MCF 10A (cell line): Measurements from ENCODE around the gene BAG3. TPM values are rescaled to one million over a fixed set of nuclear protein-coding genes. Genes with fewer than 3 reads are reported as not detected.

Experiments used
- BruUV-seq: library from RNA; stranded (reverse); fragments of 400-500 nt; replicated peaks from 2 replicates; lab custom pipeline; 2021; lab: Mats Ljungman, UMichigan
- CTCF ChIA-PET: fragments of 300-600 bp; sonication (Branson Sonifier 250); formaldehyde crosslinking; extraction: SDS; loops from one replicate; lab custom pipeline; 2021; ENCODE audit warnings: antibody characterized with exemption, inconsistent platforms; lab: Yijun Ruan, JAX
- POLR2A ChIA-PET: fragments of 300-600, 350-650 bp; sonication (Branson Sonifier 250); formaldehyde crosslinking; extraction: SDS; loops from one replicate; lab custom pipeline; 2020; ENCODE audit warnings: antibody characterized with exemption, inconsistent platforms; lab: Yijun Ruan, JAX
- DNase-seq: peaks from one replicate; pipeline ENCODE4 v3.0.0-alpha.2; 2018; ENCODE audit not compliant: unreplicated experiment
- H3K27ac Mint-ChIP-seq: one replicate; pipeline ENCODE4 v1.8.0; 2022; ENCODE audit warnings: mild to moderate bottlenecking, low read depth, mixed read lengths; ENCODE audit not compliant: unreplicated experiment
- H3K27me3 Mint-ChIP-seq: one replicate; pipeline ENCODE4 v1.8.0; 2022; ENCODE audit warnings: mixed read lengths; ENCODE audit not compliant: insufficient read depth, unreplicated experiment
- H3K36me3 Mint-ChIP-seq: one replicate; pipeline ENCODE4 v1.8.0; 2022; ENCODE audit warnings: mild to moderate bottlenecking, moderate library complexity, mixed read lengths; ENCODE audit not compliant: insufficient read depth, unreplicated experiment
- H3K4me1 Mint-ChIP-seq: one replicate; pipeline ENCODE4 v1.8.0; 2022; ENCODE audit warnings: mixed read lengths; ENCODE audit not compliant: insufficient read depth, unreplicated experiment
- H3K4me3 Mint-ChIP-seq: one replicate; pipeline ENCODE4 v1.8.0; 2022; ENCODE audit warnings: mild to moderate bottlenecking, moderate library complexity, mixed read lengths; ENCODE audit not compliant: unreplicated experiment
- H3K9me3 Mint-ChIP-seq: one replicate; pipeline ENCODE4 v1.8.0; 2022; ENCODE audit warnings: mixed read lengths; ENCODE audit not compliant: unreplicated experiment
- CTCF ChIP-seq: fragments of 200-600 bp; IDR thresholded peaks from one replicate; pipeline ENCODE4 v1.8.0; 2022; ENCODE audit warnings: antibody characterized with exemption, mild to moderate bottlenecking; ENCODE audit not compliant: unreplicated experiment
- intact Hi-C: fragments of 100-400 bp; cut with micrococcal nuclease; formaldehyde crosslinking; loops from 2 replicates; pipeline ENCODE4 v1.14.1; 2022
- total RNA-seq: library from RNA; stranded (reverse); gene quantifications from 2 replicates; pipeline ENCODE4 v1.2.3, GENCODE V29; 2022

The BAG3 gene
- total RNA-seq, 1 experiment from 2014 or later = 53.7 TPM

GRCh38 chr10:119670717-119671116 lies 19.5 kb downstream of the BAG3 start:
- peak; percentile 61 for DNase-seq
- Mint-ChIP-seq H3K9me3 (no peaks in the 10 kb centered on the region), H3K27me3 (no peaks in the 10 kb centered on the region), H3K27ac (peak overlapping the region; percentile 19), H3K4me3 (peak overlapping the region; percentile 5), H3K4me1 (peaks cover 39% of the 10 kb centered on the region), H3K36me3 (peaks cover 55% of the 10 kb centered on the region)
- BruUV-seq = no TSS peak
- ChIA-PET POLR2A (interaction anchor here (1.0 to 22.3 kb wide), 4 partner anchors 11 to 189 kb away, joined by 3 to 752 read pairs (median 30); partner anchors contain the start of genes BAG3 and INPP5F), CTCF (interaction anchor here (0.7 to 1.6 kb wide), 4 partner anchors 11 to 62 kb away, joined by 3 to 9 read pairs (median 4); no protein-coding TSS in a partner anchor)
- TF ChIP-seq CTCF = no peak
- intact Hi-C loops = no loop called here

GRCh38 chr10:119671381-119671780 lies 20.2 kb downstream of the BAG3 start:
- BruUV-seq = no TSS peak
- no peak for TF ChIP-seq CTCF
- intact Hi-C loops = no loop called here
- no peaks in the 10 kb centered on the region for H3K27me3 Mint-ChIP-seq
- ChIA-PET POLR2A (interaction anchor here (1.1 to 22.3 kb wide), 3 partner anchors 10 to 188 kb away, joined by 6 to 752 read pairs (median 53); partner anchors contain the start of gene BAG3), CTCF (interaction anchor here (0.8 to 1.6 kb wide), 4 partner anchors 10 to 79 kb away, joined by 3 to 9 read pairs (median 4); no protein-coding TSS in a partner anchor)
- peaks cover 33% of the 10 kb centered on the region for H3K4me1 Mint-ChIP-seq
- H3K4me3 Mint-ChIP-seq = no peak overlapping the region
- no peak for DNase-seq
- H3K36me3 Mint-ChIP-seq = peaks cover 61% of the 10 kb centered on the region
- peak overlapping the region; percentile 19 for H3K27ac Mint-ChIP-seq
- H3K9me3 Mint-ChIP-seq = no peaks in the 10 kb centered on the region

- Mint-ChIP-seq H3K36me3 (peaks cover 70% of the 10 kb centered on the region), H3K9me3 (no peaks in the 10 kb centered on the region), H3K27me3 (no peaks in the 10 kb centered on the region), H3K27ac (peak overlapping the region; percentile 49), H3K4me1 (peaks cover 24% of the 10 kb centered on the region), H3K4me3 (no peak overlapping the region)
- no TSS peak for BruUV-seq
- intact Hi-C loops = no loop called here
- CTCF ChIA-PET = interaction anchor here (0.9 to 1.4 kb wide), 3 partner anchors 10 to 78 kb away, joined by 3 read pairs; no protein-coding TSS in a partner anchor
- POLR2A ChIA-PET = interaction anchor here (2.5 to 22.3 kb wide), 2 partner anchors 9 to 16 kb away, joined by 53 to 752 read pairs; partner anchors contain the start of gene BAG3
- DNase-seq = no peak
- TF ChIP-seq CTCF = no peak
Measured at GRCh38 chr10:119672291-119672690, 21.1 kb downstream of the BAG3 start.

GRCh38 chr10:119673271-119673670 lies 22.1 kb downstream of the BAG3 start:
- no TSS peak for BruUV-seq
- intact Hi-C loops = no loop called here
- Mint-ChIP-seq H3K4me1 (peaks cover 15% of the 10 kb centered on the region), H3K9me3 (no peaks in the 10 kb centered on the region), H3K36me3 (peaks cover 79% of the 10 kb centered on the region), H3K4me3 (no peak overlapping the region), H3K27ac (peak overlapping the region; percentile 80), H3K27me3 (no peaks in the 10 kb centered on the region)
- no peak for DNase-seq
- CTCF ChIA-PET = interaction anchor here (0.5 to 0.9 kb wide), 3 partner anchors 10 to 79 kb away, joined by 3 to 4 read pairs (median 4); no protein-coding TSS in a partner anchor
- POLR2A ChIA-PET = interaction anchor here (0.8 to 22.3 kb wide), 2 partner anchors 9 to 17 kb away, joined by 6 to 752 read pairs; partner anchors contain the start of gene BAG3
- TF ChIP-seq CTCF = no peak
